Heart left ventricle (tissue), 13 donors: ENCODE results near the gene CCDC70.

Experiments
- POLR2A ChIP-seq, 2 donors: fragments of 450-650 bp; IDR thresholded peaks; one replicate each; pipeline ENCODE4 v1.6.1; 2017; ENCODE audit warnings: antibody characterized with exemption in 2 of 2, mild to moderate bottlenecking in 2 of 2, moderate library complexity in 2 of 2
- TF ChIP-seq, protein P1 (sequence below), 12 donors: fragments of 200-600 bp; sonication (generic) in 4 of 12; IDR thresholded peaks; one replicate each; pipeline versions ENCODE4 v1.5.0 to v1.8.0; 2018 to 2022; ENCODE audit warnings: antibody characterized with exemption in 12 of 12, mild to moderate bottlenecking in 5 of 12
- donor health status: ischemic (EF 13 %, LVEDD 7.1; RV severe dilation, severe dysfunction).
- donor health status: DM: no; HTN: yes; CAD: no.
- donor health status: DM: no; HTN: no; CAD: no.
- donor health status: ischemic (EF 25% LVEDD 6.9; RV normal size, moderate dysfunction).
- donor health status: ischemic (EF 25% LVEDD 5.7; RV mildly dilated, moderate dysfunction).
- donor health status: ischemic (EF 35%, LVEDD 5.7; RV mildly dilated, moderate dysfunction).
- donor health status: nonischemic (EF 11% LVEDD 7.7; RV severe dilation, severe dysfunction).
- donor health status: DM: yes; HTN: yes; CAD: no.
- donor health status: PGD.
- donor health status: ischemic (EF 29% LVEDD 5.4; RV normal size, mild dysfunction).
- donor health status: nonischemic (EF 23%, LVEDD 6.1; RV moderate dilation, normal function).

DNA sequence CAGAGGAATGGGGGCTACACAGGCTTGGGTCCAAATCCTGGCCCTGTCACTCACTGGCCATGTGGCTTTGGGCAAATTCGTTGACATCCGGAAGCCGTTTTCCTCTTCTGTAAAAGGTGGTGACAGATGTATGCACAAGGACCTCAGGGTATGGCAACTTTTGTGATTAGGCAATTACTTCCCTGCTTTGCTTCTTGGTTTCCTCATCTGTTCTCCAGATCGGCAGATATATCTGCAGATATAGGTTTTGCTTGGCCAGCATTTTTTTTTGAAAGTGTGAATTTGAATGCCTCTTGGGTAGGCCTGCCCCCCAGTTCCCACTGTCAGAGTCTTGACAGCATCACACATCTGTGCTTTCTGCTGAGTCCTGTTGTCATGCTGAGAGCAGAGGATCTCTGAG, 34.5 kb upstream of the CCDC70 start:
- no peak for TF ChIP-seq POLR2A (IDR thresholded peaks at IDR 0.05)
- TF ChIP-seq, protein P1, sequence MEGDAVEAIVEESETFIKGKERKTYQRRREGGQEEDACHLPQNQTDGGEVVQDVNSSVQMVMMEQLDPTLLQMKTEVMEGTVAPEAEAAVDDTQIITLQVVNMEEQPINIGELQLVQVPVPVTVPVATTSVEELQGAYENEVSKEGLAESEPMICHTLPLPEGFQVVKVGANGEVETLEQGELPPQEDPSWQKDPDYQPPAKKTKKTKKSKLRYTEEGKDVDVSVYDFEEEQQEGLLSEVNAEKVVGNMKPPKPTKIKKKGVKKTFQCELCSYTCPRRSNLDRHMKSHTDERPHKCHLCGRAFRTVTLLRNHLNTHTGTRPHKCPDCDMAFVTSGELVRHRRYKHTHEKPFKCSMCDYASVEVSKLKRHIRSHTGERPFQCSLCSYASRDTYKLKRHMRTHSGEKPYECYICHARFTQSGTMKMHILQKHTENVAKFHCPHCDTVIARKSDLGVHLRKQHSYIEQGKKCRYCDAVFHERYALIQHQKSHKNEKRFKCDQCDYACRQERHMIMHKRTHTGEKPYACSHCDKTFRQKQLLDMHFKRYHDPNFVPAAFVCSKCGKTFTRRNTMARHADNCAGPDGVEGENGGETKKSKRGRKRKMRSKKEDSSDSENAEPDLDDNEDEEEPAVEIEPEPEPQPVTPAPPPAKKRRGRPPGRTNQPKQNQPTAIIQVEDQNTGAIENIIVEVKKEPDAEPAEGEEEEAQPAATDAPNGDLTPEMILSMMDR (IDR thresholded peaks at IDR 0.05) = no peak
